GM12878 (cell line): ENCODE data around the gene SIDT1. TPM values are rescaled to one million over a fixed set of nuclear protein-coding genes. Genes with fewer than 3 reads are reported as not detected.

ENCODE experiments used
- ATAC-seq: fragments of 200-7000 bp; cut with Tn5 transposase; 3 replicates; pipeline ENCODE4 v1.9.1; 2020; ENCODE audit warnings: mild to moderate bottlenecking, moderate library complexity
- BruUV-seq: library from RNA; stranded (reverse); fragments of 400-500 nt; replicated peaks from 2 replicates; lab custom pipeline; 2021; lab: Mats Ljungman, UMichigan
- CTCF ChIA-PET: fragments of 300-600 bp; sonication (Branson Sonifier 250); formaldehyde crosslinking; extraction: SDS; loops from one replicate; lab custom pipeline; 2021; ENCODE audit warnings: inconsistent platforms; lab: Yijun Ruan, JAX
- POLR2A ChIA-PET: fragments of 350-600 bp; formaldehyde crosslinking; extraction: SDS; loops from one replicate; lab custom pipeline; 2021; ENCODE audit warnings: inconsistent platforms; lab: Charles Lee
- RAD21 ChIA-PET: fragments of 300-600 bp; sonication (Branson Sonifier 250); formaldehyde crosslinking; loops from one replicate; lab custom pipeline; 2023; ENCODE audit warnings: antibody characterized with exemption; ENCODE audit not compliant: unreplicated experiment; lab: Charles Lee
- SMC1A ChIA-PET: fragments of 300-600 bp; sonication (Branson Sonifier 250); formaldehyde crosslinking; loops from one replicate; lab custom pipeline; 2023; ENCODE audit not compliant: unreplicated experiment, uncharacterized antibody; lab: Charles Lee
- DNase-seq: peaks from one replicate; pipeline ENCODE4 v3.0.0-alpha.2; 2011; ENCODE audit warnings: low read depth, low spot score
- FAIRE-seq: peaks from 3 replicates; lab custom pipeline; 2011; peaks lifted over from hg19 to GRCh38; lab: Jason Lieb, UNC
- H2AFZ ChIP-seq: 2 replicates; pipeline ENCODE4 v1.6.0; 2011; ENCODE audit warnings: low read depth, low read length, control low read depth; ENCODE audit not compliant: control insufficient read depth
- H3K27ac ChIP-seq: 2 replicates; pipeline ENCODE4 v1.5.1; 2011; ENCODE audit warnings: control low read depth; ENCODE audit not compliant: control insufficient read depth, insufficient read depth
- H3K27me3 ChIP-seq, 2 experiments: replicated peaks in 1 of 2; 2 replicates each; pipeline versions ENCODE4 v1.6.0 to v1.6.1; 2011; ENCODE audit warnings: low read length in 1 of 2; ENCODE audit not compliant: control insufficient read depth in 2 of 2, insufficient read depth in 2 of 2
- H3K36me3 ChIP-seq, 2 experiments: 2 replicates each; pipeline ENCODE4 v1.5.1; 2011; ENCODE audit warnings: low read length in 1 of 2; ENCODE audit not compliant: control insufficient read depth in 2 of 2, insufficient read depth in 2 of 2
- H3K4me1 ChIP-seq: 2 replicates; pipeline ENCODE4 v1.6.1; 2011; ENCODE audit warnings: mild to moderate bottlenecking, low read length, moderate library complexity, mixed read lengths; ENCODE audit not compliant: control insufficient read depth, insufficient read depth
- H3K4me2 ChIP-seq: 2 replicates; pipeline ENCODE4 v1.6.0; 2011; ENCODE audit warnings: control low read depth; ENCODE audit not compliant: control insufficient read depth, insufficient read depth
- H3K4me3 ChIP-seq: fragments of 200-600 bp; sonication (generic); 2 replicates; pipeline ENCODE4 v1.5.1; 2016
- H3K79me2 ChIP-seq: 2 replicates; pipeline ENCODE4 v1.6.0; 2011; ENCODE audit warnings: low read length; ENCODE audit not compliant: control insufficient read depth, insufficient read depth
- H3K9ac ChIP-seq: 2 replicates; pipeline ENCODE4 v1.8.0; 2011; ENCODE audit warnings: low read length, control low read depth, mixed read lengths; ENCODE audit not compliant: control insufficient read depth, insufficient read depth
- H3K9me3 ChIP-seq: replicated peaks from 3 replicates; pipeline ENCODE4 v1.5.1; 2011; ENCODE audit warnings: mild to moderate bottlenecking, low read length; ENCODE audit not compliant: control insufficient read depth, insufficient read depth
- H4K20me1 ChIP-seq: 2 replicates; pipeline ENCODE4 v1.6.0; 2011; ENCODE audit not compliant: control insufficient read depth, insufficient read depth
- CHD4 ChIP-seq: fragments of 200-600 bp; sonication (generic); IDR thresholded peaks from 2 replicates; pipeline ENCODE4 v1.6.1; 2016; ENCODE audit warnings: mild to moderate bottlenecking
- EZH2 ChIP-seq: IDR thresholded peaks from 2 replicates; pipeline ENCODE4 v1.6.1; 2012; ENCODE audit warnings: low read depth, mild to moderate bottlenecking, control low read depth, inconsistent platforms, low read length, borderline replicate concordance; ENCODE audit not compliant: control insufficient read depth
- HDAC6 ChIP-seq: fragments of 200-600 bp; sonication (generic); IDR thresholded peaks from one replicate; pipeline ENCODE4 v1.8.0; 2017; ENCODE audit warnings: antibody characterized with exemption; ENCODE audit not compliant: unreplicated experiment
- IKZF2 ChIP-seq, 2 experiments: fragments of 450-650 bp; IDR thresholded peaks; 2 replicates each; pipeline ENCODE4 v1.6.1; 2017; ENCODE audit warnings: mild to moderate bottlenecking in 2 of 2, moderate library complexity in 2 of 2
- POLR2A ChIP-seq: IDR thresholded peaks from 2 replicates; pipeline ENCODE4 v1.6.1; 2011; ENCODE audit warnings: low read depth, mild to moderate bottlenecking, low read length
- POLR2AphosphoS5 ChIP-seq: IDR thresholded peaks from 2 replicates; pipeline ENCODE4 v1.6.1; 2011; ENCODE audit warnings: mild to moderate bottlenecking, low read length, inconsistent platforms
- SMAD1 ChIP-seq: fragments of 450-650 bp; IDR thresholded peaks from 2 replicates; pipeline ENCODE4 v1.6.1; 2018; ENCODE audit warnings: mild to moderate bottlenecking, low read depth; ENCODE audit not compliant: partially characterized antibody
- SUZ12 ChIP-seq: fragments of 200-600 bp; sonication (generic); IDR thresholded peaks from one replicate; pipeline ENCODE4 v1.6.1; 2018; ENCODE audit warnings: antibody characterized with exemption, mild to moderate bottlenecking; ENCODE audit not compliant: unreplicated experiment
- TCF3 ChIP-seq: IDR thresholded peaks from 2 replicates; pipeline ENCODE4 v1.6.1; 2012; ENCODE audit warnings: low read depth, mild to moderate bottlenecking, low read length, borderline replicate concordance; ENCODE audit not compliant: insufficient read depth
- WGBS: methylation state at CpG from one replicate; pipeline ENCODE4 v1.1.6; 2016; ENCODE audit warnings: low lambda C conversion rate; ENCODE audit not compliant: insufficient replicate concordance, insufficient coverage; ENCODE audit errors: missing lambda C conversion rate; 5-methylcytosine and 5-hydroxymethylcytosine counted together
- in situ Hi-C: fragments of 300-500 bp; cut with MboI; formaldehyde crosslinking; loops from 9 replicates; pipeline ENCODE4 v1.14.3; 2018; ENCODE audit warnings: mixed read lengths
- intact Hi-C: fragments of 100-400 bp; cut with micrococcal nuclease; formaldehyde crosslinking; loops from one replicate; pipeline ENCODE4 v1.14.2; 2022; ENCODE audit not compliant: unreplicated experiment
- polyA plus RNA-seq, 11 experiments: library from polyadenylated mRNA; depleted of rRNA in 4 of 11; unstranded in 6 of 11; stranded (reverse) in 5 of 11; fragments of >200 nt; fragmentation: Nextera tagmentation in 4 of 11; fragmentation: Illumina TruSeq in 1 of 11; extraction: Ambion mirVana in 4 of 11; extraction: Trizol in 1 of 11; gene quantifications; 1 replicate in 1 of 11; 2 replicates in 10 of 11; pipeline versions ENCODE4 v1.2.1 to v1.2.3, GENCODE V29; 2011 to 2016; ENCODE audit warnings: inconsistent platforms in 2 of 11, missing spikeins in 2 of 11, low read depth in 1 of 11
- total RNA-seq, 4 experiments: library from RNA; depleted of rRNA in 3 of 4; stranded (reverse); fragments of >200 nt in 3 of 4; fragmentation: Illumina TruSeq in 1 of 4; extraction: Trizol in 1 of 4; gene quantifications; 2 replicates each; pipeline versions ENCODE4 v1.2.1 to v1.2.3, GENCODE V29; 2013 to 2021
- TF ChIP-seq, protein P1 (sequence below): IDR thresholded peaks from 2 replicates; pipeline ENCODE4 v1.6.1; 2012; ENCODE audit warnings: low read depth, low read length, improper control_type of control experiment
- TF ChIP-seq, protein P2 (sequence below): fragments of 450-650 bp; IDR thresholded peaks from 2 replicates; pipeline ENCODE4 v1.6.1; 2017; ENCODE audit warnings: mild to moderate bottlenecking, low read depth, inconsistent platforms; ENCODE audit not compliant: poor library complexity, severe bottlenecking
- TF ChIP-seq, protein P3 (sequence below): IDR thresholded peaks from 2 replicates; pipeline ENCODE4 v1.6.1; 2011; ENCODE audit warnings: mild to moderate bottlenecking, low read depth, low read length, moderate library complexity; ENCODE audit not compliant: insufficient replicate concordance

Gene SIDT1
- total and polyA plus RNA-seq, 10 of the 15 experiments (the other 5 are each of a cell fraction or from before 2014, with no cell fraction given), result 3.0 to 45.0 (median 26.6) TPM

DNA sequence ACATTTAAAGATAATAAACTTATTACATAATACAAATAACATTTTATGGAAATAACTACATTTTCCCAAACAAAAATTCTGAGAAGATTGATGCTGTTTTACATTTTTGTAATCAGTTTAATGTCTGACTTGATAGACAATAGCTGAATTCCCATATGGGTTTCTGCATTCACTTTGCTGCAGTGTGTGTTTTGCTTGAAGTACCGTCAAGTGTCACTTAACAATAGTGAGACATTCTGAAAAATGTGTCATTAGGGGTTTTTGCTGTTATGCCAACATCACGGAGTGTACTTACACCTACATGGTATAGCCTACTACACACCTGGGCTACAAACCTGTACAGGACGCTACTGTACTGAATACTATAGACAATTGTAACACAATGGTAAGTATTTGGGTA lies 106.6 kb downstream of the SIDT1 start:
- ChIA-PET CTCF (interaction anchor here (1.5 kb wide), 1 partner anchor 15 kb away, joined by 4 read pairs; no protein-coding TSS in a partner anchor), SMC1A (interaction anchor here (0.9 kb wide), 1 partner anchor 146 kb away, joined by 4 read pairs; no protein-coding TSS in a partner anchor), POLR2A (no interaction called here), RAD21 (no interaction called here)
- no peak overlapping the region for H3K4me2 ChIP-seq
- no peak overlapping the region for H3K27ac ChIP-seq
- intact Hi-C loops, result no loop called here
- no peak for FAIRE-seq
- TF ChIP-seq, protein P1, sequence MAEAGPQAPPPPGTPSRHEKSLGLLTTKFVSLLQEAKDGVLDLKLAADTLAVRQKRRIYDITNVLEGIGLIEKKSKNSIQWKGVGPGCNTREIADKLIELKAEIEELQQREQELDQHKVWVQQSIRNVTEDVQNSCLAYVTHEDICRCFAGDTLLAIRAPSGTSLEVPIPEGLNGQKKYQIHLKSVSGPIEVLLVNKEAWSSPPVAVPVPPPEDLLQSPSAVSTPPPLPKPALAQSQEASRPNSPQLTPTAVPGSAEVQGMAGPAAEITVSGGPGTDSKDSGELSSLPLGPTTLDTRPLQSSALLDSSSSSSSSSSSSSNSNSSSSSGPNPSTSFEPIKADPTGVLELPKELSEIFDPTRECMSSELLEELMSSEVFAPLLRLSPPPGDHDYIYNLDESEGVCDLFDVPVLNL, result no peak
- in situ Hi-C loops, result no loop called here
- H4K20me1 ChIP-seq, result no peaks in the 10 kb centered on the region
- H2AFZ ChIP-seq, result no peak overlapping the region
- H3K4me1 ChIP-seq, result no peaks in the 10 kb centered on the region
- no TSS peak for BruUV-seq
- DNase-seq, result no peak
- H3K4me3 ChIP-seq, result no peak overlapping the region
- no peaks in the 10 kb centered on the region for H3K27me3 ChIP-seq
- no peak for ATAC-seq
- no peak overlapping the region for H3K9ac ChIP-seq
- peaks cover 2% of the 10 kb centered on the region; the same call in 2 of the 3 replicates for H3K9me3 ChIP-seq
- 100% methylated on average over 3 of the region's 3 CpGs for WGBS
- no peaks in the 10 kb centered on the region for H3K36me3 ChIP-seq
- no peaks in the 10 kb centered on the region for H3K79me2 ChIP-seq

DNA sequence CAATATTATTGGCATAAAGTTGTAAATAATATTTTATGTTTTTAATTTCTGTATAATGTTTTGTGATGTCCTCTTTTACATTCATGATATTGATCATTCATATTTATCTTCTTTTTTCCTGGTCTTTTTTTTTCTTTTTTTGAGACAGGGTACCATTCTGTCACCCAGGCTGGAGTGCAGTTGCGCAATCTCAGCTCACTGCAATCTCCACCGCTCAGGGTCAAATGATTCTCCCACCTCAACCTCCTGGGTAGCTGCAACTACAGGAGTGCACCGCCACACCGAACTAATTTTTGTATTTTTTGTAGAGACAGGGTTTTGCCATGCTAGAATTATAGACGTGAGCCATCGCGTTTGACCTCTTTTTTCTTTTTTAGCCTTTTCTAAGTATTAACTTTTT lies 111.2 kb downstream of the SIDT1 start:
- Histone ChIP-seq H2AFZ (no peak overlapping the region), H3K79me2 (no peaks in the 10 kb centered on the region), H3K27ac (no peak overlapping the region), H3K9ac (no peak overlapping the region), H3K27me3 (no peaks in the 10 kb centered on the region), H3K4me2 (no peak overlapping the region)
- ChIA-PET POLR2A (interaction anchor here (1.4 kb wide), 1 partner anchor 10 kb away, joined by 3 read pairs; no protein-coding TSS in a partner anchor), SMC1A (no interaction called here)
- no TSS peak for BruUV-seq
- in situ Hi-C loops, result no loop called here
- over 99% methylated on average over 7 of the region's 7 CpGs for WGBS
- ATAC-seq, result no peak
- TF ChIP-seq IKZF2 (IDR thresholded peaks at IDR 0.05) (no peak), TCF3 (no peak), EZH2 (no peak), POLR2AphosphoS5 (no peak), SMAD1 (no peak), SUZ12 (no peak), HDAC6 (no peak), CHD4 (no peak), POLR2A (no peak)
- TF ChIP-seq, protein P2, sequence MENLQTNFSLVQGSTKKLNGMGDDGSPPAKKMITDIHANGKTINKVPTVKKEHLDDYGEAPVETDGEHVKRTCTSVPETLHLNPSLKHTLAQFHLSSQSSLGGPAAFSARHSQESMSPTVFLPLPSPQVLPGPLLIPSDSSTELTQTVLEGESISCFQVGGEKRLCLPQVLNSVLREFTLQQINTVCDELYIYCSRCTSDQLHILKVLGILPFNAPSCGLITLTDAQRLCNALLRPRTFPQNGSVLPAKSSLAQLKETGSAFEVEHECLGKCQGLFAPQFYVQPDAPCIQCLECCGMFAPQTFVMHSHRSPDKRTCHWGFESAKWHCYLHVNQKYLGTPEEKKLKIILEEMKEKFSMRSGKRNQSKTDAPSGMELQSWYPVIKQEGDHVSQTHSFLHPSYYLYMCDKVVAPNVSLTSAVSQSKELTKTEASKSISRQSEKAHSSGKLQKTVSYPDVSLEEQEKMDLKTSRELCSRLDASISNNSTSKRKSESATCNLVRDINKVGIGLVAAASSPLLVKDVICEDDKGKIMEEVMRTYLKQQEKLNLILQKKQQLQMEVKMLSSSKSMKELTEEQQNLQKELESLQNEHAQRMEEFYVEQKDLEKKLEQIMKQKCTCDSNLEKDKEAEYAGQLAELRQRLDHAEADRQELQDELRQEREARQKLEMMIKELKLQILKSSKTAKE, result no peak
- TF ChIP-seq, protein P3, sequence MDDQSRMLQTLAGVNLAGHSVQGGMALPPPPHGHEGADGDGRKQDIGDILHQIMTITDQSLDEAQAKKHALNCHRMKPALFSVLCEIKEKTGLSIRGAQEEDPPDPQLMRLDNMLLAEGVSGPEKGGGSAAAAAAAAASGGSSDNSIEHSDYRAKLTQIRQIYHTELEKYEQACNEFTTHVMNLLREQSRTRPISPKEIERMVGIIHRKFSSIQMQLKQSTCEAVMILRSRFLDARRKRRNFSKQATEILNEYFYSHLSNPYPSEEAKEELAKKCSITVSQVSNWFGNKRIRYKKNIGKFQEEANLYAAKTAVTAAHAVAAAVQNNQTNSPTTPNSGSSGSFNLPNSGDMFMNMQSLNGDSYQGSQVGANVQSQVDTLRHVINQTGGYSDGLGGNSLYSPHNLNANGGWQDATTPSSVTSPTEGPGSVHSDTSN, result no peak
- TF ChIP-seq, all 136 proteins: peak for 0
- ChIA-PET CTCF (no interaction called here), RAD21 (interaction anchor here (1.0 kb wide), 1 partner anchor 269 kb away, joined by 4 read pairs; no protein-coding TSS in a partner anchor)
- Histone ChIP-seq H4K20me1 (no peaks in the 10 kb centered on the region), H3K36me3 (no peaks in the 10 kb centered on the region), H3K4me1 (no peaks in the 10 kb centered on the region), H3K9me3 (peaks cover 7% of the 10 kb centered on the region), H3K4me3 (no peak overlapping the region)
- FAIRE-seq (no peak), DNase-seq (no peak)
- intact Hi-C loops, result no loop called here
